ENCODE results near the gene EIF3B. TPM values are rescaled to one million over a fixed set of nuclear protein-coding genes. Genes with fewer than 3 reads are reported as not detected.
"Not testable (repeated sequence)": the region's sequence is repeated elsewhere in the genome, so short reads cannot be mapped to it uniquely, and the experiment has no call there.

The EIF3B gene
- total RNA-seq, 1 donor from 2014 or later = 93.6 TPM

- ATAC-seq (no peak), DNase-seq (ENCODE audit: low spot score) (no peak)
- intact Hi-C loops (cut with DNase I) = no loop called here
These were observed 18.1 kb downstream of the EIF3B start for GRCh38 chr7:2372724-2373123.

GRCh38 chr7:2373124-2373556, 18.5 kb downstream of the EIF3B start:
- ATAC-seq = no peak

GRCh38 chr7:2373646-2374045, 19.0 kb downstream of the EIF3B start:
- ATAC-seq = no peak
- no peak for DNase-seq (ENCODE audit: low spot score)
- intact Hi-C loops (cut with DNase I) = no loop called here

More at GRCh38 chr7:2373124-2373556, 18.5 kb downstream of the EIF3B start:
- DNase-seq (ENCODE audit: low spot score) = no peak
- intact Hi-C loops (cut with DNase I) = no loop called here

- peak; percentile 59 for ATAC-seq
- no peak for DNase-seq (ENCODE audit: low spot score)
- intact Hi-C loops (cut with DNase I) = no loop called here
These were observed 19.8 kb downstream of the EIF3B start for GRCh38 chr7:2374401-2374800.

- ATAC-seq = peak; percentile 76
These were observed 20.5 kb downstream of the EIF3B start for GRCh38 chr7:2374830-2375728.

DNA sequence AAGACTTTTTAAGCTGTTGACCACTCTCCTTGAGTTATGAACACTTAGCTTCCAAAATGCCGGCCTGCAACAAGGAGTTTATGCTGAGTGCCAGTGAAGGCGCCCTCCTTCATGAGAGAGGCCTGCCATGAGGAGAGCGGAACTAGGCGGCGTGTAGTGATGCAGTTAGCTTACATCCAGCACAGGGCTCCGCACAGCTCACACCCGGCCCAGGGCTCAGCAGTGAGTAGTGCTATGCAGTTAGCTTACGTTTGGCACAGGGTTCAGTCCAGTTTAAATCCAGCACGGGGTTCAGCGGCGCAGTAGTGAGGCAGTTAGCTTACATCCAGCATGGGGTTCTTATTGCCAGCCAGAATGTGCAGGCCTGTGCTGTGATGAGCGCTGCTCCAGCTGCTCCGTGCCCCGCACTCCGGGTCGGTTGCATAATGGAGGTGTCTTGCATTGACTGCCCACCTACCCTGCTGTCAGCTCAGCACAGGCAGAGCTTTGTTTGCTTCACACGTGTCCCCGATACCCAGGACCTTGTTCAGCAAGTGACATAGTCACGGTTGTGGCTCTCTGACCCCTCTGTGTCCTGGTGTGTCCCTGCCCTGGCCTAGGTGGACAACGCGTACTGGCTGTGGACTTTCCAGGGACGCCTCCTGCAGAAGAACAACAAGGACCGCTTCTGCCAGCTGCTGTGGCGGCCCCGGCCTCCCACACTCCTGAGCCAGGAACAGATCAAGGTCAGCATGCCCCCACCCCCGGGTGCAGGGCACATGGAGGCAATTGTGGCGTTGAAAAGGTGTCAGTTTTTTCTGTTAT, 21.9 kb downstream of the EIF3B start:
- intact Hi-C loops (cut with DNase I) = no loop called here
- DNase-seq (ENCODE audit: low spot score) = no peak
- no peak for ATAC-seq

More at GRCh38 chr7:2374830-2375728, 20.5 kb downstream of the EIF3B start:
- intact Hi-C loops (cut with DNase I) = no loop called here
- no peak for DNase-seq (ENCODE audit: low spot score)

DNA sequence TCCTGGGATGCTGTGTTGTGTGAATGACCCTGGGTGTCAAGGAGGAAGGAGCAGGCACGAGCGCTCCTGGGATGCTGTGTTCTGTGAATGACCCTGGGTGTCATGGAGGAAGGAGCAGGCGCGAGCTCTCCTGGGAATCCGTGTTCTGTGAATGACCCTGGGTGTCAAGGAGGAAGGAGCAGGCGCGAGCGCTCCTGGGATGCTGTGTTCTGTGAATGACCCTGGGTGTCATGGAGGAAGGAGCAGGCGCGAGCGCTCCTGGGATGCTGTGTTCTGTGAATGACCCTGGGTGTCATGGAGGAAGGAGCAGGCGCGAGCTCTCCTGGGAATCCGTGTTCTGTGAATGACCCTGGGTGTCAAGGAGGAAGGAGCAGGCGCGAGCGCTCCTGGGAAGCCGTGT, 22.9 kb downstream of the EIF3B start:
- intact Hi-C loops (cut with DNase I); ATAC-seq; DNase-seq (ENCODE audit: low spot score): not testable (repeated sequence)

DNA sequence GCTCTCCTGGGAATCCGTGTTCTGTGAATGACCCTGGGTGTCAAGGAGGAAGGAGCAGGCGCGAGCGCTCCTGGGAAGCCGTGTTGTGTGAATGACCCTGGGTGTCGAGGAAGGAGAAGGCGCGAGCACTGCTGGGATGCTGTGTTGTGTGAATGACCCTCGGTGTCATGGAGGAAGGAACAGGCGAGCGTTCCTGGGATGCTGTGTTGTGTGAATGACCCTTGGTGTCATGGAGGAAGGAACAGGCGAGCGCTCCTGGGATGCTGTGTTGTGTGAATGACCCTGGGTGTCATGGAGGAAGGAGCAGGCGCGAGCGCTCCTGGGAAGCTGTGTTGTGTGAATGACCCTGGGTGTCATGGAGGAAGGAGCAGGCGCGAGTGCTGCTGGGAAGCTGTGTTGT, 23.5 kb downstream of the EIF3B start:
- intact Hi-C loops (cut with DNase I); ATAC-seq; DNase-seq (ENCODE audit: low spot score): not testable (repeated sequence)

- DNase-seq (ENCODE audit: low spot score) (no peak), ATAC-seq (no peak)
- intact Hi-C loops (cut with DNase I) = no loop called here
These were observed 24.5 kb downstream of the EIF3B start for GRCh38 chr7:2379161-2379560.

GRCh38 chr7:2379821-2380450, 25.3 kb downstream of the EIF3B start:
- ATAC-seq (no peak), DNase-seq (ENCODE audit: low spot score) (no peak)
- intact Hi-C loops (cut with DNase I) = no loop called here

GRCh38 chr7:2380461-2380860, 25.8 kb downstream of the EIF3B start:
- ATAC-seq (no peak), DNase-seq (ENCODE audit: low spot score) (no peak)
- intact Hi-C loops (cut with DNase I) = no loop called here

DNA sequence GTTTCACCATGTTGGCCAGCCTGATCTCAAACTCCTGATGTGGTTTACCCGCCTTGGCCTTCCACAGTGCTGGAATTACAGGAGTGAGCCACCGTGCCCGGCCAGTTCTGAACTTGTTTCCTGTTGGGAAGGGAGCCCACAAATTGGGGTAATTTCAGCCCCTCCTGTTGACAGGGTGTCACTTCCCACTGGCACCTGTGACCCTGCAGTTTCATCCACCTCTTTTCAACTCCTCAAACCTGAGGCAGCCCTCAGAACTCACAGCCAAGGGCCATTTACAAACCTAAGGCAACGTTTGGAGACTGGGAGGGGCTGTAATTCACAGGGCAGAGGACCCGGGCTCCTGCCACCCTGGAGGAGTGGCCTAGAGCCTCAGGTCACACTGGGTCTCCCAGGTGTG, 26.6 kb downstream of the EIF3B start:
- no peak for DNase-seq (ENCODE audit: low spot score)
- ATAC-seq = no peak
- intact Hi-C loops (cut with DNase I) = no loop called here

GRCh38 chr7:2381881-2382509, 27.4 kb downstream of the EIF3B start:
- ATAC-seq = no peak
- intact Hi-C loops (cut with DNase I) = no loop called here
- DNase-seq (ENCODE audit: low spot score) = no peak

DNA sequence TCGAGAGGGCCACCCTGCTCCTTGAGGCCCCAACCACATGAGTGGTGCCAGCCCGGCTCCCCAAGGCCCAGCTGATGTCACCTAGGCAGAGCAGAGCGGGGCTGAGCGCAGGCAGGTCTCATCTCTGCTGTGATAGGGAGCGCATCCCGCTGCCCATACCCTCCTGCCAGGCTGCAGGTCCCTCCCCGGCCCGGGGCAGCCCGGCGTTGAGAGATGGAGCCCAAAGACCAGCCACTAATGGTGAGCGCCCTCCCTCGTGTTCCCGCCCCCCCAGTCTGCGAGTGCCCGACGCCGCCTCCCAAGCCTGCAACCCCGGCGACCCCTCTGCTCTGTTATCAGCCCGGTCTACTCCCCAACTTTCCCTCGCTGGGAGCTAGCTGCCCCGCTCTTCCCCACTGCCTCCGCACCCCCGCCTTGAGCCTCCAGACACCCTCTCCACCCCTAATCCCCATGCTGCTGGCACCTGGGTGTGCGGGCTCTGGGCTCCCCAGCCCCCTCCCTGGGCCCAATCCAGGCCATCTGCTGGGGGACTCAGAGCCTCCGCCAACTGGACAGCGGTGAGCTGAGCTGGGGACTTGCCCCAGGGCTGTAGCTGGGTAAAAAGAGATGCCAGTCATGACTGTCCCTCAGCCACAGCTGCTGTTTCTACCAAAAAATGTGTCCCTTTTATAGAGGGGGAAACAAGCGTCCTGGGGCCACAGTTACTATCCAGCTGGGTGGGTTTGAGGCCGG, 29.1 kb downstream of the EIF3B start:
- intact Hi-C loops (cut with DNase I) = no loop called here
- ATAC-seq (no peak), DNase-seq (ENCODE audit: low spot score) (no peak)

DNA sequence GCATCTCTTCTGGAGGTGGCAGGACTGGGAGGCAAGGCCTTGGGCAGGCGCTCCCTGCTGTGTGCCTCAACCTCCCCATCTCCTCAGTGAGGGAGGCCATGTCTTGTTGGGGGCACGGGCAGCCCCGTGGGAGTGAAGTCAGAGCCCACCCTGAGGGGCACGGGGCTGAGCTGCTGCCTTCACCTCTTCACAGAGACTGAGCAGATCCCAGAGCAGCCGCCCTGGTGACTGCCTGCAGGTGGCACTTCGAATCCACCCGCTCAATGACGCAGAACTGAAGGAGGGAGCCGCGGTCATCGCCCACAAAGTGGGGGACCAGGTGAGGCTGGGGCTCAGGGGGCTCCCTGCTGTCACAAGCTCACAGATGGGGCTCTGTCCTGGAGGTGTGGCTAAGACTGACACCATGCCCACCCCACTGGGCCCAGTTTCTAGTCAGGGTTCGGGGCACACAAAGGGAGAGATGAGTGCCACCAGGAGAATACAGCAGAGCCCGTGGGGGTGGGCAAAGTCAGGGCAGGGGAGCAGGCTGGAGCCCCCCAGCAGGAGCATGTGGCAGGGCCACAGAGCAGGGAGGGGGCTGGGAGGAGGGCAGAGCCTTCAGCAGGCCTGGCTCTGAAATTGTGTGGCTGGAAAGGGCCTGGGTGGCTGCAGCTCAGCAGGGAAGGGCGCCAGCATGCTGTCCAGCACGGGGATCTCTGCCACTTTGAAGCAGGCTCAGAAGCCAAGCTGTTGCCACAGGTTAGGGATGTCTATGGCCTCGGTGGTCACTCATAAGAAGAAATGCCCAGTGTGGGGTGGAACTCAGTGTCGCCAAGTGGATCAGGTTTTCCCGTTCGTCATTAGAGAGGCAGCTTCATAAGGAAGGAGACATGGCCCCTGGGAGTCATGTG, 30.0 kb downstream of the EIF3B start:
- ATAC-seq (no peak), DNase-seq (ENCODE audit: low spot score) (no peak)
- intact Hi-C loops (cut with DNase I) = no loop called here

DNA sequence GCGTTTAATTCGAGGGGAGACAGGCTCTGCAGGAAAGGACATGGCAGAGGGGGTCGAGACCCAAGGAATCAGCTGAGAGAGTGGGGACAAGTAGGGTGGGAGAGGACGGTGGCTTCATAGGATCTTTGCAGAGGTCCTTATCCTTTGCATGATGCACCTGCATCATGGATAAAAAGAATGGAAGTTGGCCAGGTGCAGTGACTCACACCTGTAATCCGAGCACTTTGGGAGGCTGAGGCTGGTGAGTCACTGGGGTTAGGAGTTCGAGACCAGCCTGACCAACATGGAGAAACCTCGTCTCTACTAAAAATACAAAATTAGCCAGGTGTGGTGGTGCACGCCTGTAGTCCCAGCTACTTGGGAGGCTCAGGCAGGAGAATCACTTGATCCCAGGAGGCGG, 31.5 kb downstream of the EIF3B start:
- ATAC-seq; DNase-seq (ENCODE audit: low spot score); intact Hi-C loops (cut with DNase I): not testable (repeated sequence)

- intact Hi-C loops (cut with DNase I) = no loop called here
- DNase-seq (ENCODE audit: low spot score) (no peak), ATAC-seq (no peak)
These were observed 32.5 kb downstream of the EIF3B start for GRCh38 chr7:2386964-2387669.

Measured in sciatic nerve (tissue), 2 donors.